ENCODE results near the gene DGKB. TPM values are rescaled to one million over a fixed set of nuclear protein-coding genes. Genes with fewer than 3 reads are reported as not detected.
"Not testable (repeated sequence)": the region's sequence is repeated elsewhere in the genome, so short reads cannot be mapped to it uniquely, and the experiment has no call there.

Gene DGKB
- total RNA-seq, 1 experiment from 2014 or later: 0.05 TPM

DNA sequence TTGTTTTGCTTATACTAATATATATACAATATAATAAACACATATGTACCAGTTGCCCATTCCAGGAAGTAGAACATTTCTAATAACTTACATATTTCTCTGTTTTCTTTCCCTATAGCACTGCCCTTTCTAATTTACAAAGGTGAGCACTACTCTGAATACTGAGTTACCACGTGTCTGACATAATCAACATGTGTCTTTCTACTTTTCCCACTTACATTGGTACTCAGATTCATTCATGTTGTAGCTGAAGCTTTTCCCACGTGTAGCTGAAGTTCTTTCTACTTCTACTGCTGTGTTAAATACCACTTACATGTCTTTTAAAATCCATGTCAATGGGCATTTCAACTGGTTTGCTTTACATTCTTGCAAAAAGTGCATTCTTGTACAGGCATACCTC is 317.3 kb downstream of the DGKB start:
- no peak for DNase-seq (ENCODE audit: low read depth)

DNA sequence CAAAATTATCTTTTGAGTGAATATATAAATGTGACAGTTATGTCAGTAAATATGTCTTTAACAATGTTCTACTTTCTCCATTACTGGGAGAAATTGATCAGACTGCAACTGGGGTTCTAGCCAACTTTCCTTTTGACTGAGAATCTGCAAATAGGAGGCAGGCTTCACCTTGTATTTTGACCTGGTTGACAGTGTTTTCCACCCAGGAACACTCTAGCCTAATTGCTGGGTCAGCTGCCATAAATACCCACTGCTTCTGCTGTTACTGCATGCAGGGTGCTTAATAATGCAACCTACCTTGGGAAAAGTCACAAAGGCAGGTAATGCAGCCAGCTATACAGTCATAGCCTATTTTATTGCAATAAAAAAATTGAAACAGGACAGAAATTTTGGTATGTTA is 319.0 kb downstream of the DGKB start:
- no peak for DNase-seq (ENCODE audit: low read depth)

DNA sequence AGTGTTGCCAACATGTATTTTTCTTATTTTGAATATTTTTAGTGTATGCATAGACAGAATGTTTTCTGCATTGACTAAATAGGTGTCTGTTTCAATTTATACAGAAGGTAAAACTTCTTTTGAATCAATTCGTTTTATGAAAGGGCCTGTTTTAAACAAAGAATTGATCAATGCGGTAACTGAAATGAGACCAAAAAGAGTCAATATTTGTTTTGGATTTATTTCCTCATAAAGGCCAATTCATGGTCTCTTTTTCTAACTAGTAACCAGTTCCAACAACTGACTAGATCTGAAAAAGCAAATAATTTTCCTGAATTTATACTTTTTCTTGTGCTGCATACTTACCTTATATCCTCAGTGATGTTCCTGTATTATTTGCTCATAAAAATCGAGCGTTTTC is 320.5 kb downstream of the DGKB start:
- DNase-seq (ENCODE audit: low read depth): no peak

DNA sequence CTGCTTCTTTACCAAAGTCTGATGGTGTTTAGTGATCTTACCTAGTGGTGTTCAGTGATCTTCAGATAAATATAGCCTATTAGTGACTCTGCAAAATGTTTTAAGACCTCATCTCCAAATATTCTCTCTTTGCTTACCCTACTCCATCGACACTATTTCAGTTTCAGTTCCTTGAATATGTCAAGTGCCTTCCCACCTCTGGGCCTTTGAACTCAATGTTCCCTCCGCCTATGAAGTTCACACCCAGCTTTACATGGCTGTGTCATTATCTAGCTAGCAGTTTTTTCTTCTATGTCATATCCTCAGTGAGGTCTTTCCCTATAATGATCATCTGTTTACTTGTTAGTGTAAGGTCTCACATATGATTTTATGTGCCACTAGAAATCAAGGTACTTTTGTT is 322.6 kb downstream of the DGKB start:
- no peak for DNase-seq (ENCODE audit: low read depth)

GRCh38 chr7:14576578-14576977 is 326.0 kb downstream of the DGKB start:
- no peak for DNase-seq (ENCODE audit: low read depth)

GRCh38 chr7:14570750-14571607 is 331.6 kb downstream of the DGKB start:
- no peak for DNase-seq (ENCODE audit: low read depth)

- no peak for DNase-seq (ENCODE audit: low read depth)
Observed at GRCh38 chr7:14552060-14552459, 350.5 kb downstream of the DGKB start.

DNA sequence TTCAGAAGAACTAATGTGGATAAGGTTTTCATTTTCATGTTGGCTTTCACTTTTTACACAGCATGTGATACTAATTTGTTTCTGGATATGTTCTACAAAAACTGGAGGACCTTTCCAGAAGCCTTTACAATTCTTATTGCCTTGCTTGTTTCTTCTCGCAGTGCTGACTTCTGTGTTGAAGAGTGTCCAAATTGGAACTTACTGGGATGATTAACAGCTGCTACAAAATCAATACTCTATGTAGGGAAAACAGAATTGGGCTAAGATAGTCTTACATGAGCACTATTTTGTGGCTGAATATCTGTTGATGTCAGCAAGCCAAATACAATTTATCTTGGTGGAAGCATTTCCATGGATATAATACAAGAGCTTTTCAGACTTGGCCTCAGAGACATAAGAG is 351.2 kb downstream of the DGKB start:
- no peak for DNase-seq (ENCODE audit: low read depth)

DNA sequence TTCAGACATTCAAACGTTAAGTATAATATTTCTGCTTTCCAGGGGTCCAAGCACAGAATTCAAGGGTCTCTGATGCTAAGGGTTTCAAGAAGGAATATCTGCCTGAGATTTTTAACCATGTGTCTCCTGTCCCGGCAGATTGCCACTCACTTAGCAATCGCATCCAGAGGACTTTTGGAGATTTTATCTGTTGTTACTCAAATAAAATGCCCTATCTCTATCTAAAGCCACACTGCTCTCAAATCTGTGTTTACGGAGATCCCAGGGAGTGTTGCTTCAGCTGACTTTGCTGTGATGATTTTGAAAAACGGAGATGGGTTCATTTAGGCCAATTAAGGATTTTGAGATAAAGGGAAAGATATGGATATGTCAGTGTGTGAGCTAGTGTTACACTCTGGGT is 359.9 kb downstream of the DGKB start:
- DNase-seq (ENCODE audit: low read depth): no peak

- peak; percentile 52 for DNase-seq (ENCODE audit: low read depth)
Observed at GRCh38 chr7:14521183-14521582, 381.4 kb downstream of the DGKB start.

- no peak for DNase-seq (ENCODE audit: low read depth)
Observed at GRCh38 chr7:14510268-14510667, 392.3 kb downstream of the DGKB start.

GRCh38 chr7:14507617-14508016 is 394.9 kb downstream of the DGKB start:
- peak; percentile 86 for DNase-seq (ENCODE audit: low read depth)

GRCh38 chr7:14505906-14506305 is 396.6 kb downstream of the DGKB start:
- DNase-seq (ENCODE audit: low read depth): no peak

DNA sequence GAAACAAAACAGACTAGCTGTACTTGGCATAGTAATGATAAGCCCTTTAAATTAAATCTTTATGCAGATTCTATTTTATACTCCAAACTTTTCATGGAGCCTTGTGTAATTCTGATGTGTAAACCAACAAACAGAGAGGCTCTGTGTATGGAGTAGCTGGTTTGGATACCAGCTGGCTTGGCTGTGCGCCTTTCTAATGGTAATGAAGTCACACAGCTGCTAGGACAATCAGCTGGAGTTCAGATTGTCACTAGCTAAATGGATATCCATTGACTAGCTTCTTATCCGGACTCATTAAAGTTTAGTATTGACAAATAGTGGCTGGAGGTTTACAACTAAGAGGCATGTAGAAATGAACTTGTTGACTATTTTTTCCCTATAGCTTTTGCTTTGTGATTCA is 398.4 kb downstream of the DGKB start:
- no peak for DNase-seq (ENCODE audit: low read depth)

GRCh38 chr7:14503623-14504022 is 398.9 kb downstream of the DGKB start:
- no peak for DNase-seq (ENCODE audit: low read depth)

GRCh38 chr7:14501436-14501835 is 401.1 kb downstream of the DGKB start:
- no peak for DNase-seq (ENCODE audit: low read depth)

DNA sequence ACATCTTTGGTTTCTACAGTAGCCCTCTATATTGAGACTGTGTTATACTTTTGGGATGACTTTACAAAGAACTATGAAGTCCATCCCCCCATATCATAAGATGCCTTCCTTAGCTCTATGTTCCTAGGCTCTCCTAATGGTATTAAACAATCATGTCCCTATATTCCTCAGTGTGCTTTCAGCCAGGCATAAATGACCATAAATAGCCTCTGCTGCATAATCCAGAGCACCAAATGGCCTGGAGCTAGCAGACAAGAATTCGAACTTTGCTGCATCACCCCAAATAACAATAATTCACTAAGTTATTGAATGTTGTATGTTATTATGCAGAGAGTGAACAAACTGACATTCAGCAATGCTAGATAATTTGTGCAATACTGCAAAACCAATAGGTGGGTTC is 405.2 kb downstream of the DGKB start:
- no peak for DNase-seq (ENCODE audit: low read depth)

- DNase-seq (ENCODE audit: low read depth): no peak
Observed at GRCh38 chr7:14495633-14496032, 406.9 kb downstream of the DGKB start.

DNA sequence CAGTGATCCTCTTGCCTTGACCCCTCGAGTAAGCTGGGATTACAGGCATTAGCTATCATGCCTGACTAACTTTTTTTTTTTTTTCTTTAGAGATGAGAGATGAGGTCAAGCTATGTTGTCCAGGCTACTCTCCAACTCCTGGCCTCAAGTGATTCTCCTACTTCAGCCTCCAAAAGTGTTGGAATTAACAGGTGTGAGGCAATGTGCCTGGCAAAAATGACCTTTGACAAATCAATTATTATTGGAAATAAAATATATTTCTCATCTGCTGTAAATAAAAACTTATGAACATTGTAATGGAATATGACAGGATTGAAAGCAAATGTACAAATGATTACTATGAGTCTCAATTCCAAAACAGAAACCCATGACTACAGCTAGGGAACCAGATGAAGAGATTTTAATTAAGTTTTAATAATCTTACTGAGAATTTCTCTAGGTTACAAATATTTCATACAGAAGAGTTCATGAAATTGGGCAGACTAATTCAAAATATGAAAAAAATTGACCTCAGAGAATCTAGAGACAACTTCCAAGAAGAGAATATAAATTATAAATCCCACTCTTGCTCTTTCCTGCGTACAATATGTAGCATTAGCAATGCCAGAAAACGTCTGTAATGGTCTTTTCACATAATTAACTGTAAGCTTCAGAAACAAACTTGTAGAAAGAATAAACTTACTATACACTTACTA is 414.7 kb downstream of the DGKB start:
- no peak for DNase-seq (ENCODE audit: low read depth)

- peak; percentile 4 for DNase-seq (ENCODE audit: low read depth)
Observed at GRCh38 chr7:14483663-14484062, 418.9 kb downstream of the DGKB start.

GRCh38 chr7:14480281-14480680 is 422.3 kb downstream of the DGKB start:
- DNase-seq (ENCODE audit: low read depth): no peak

- no peak for DNase-seq (ENCODE audit: low read depth)
Observed at GRCh38 chr7:14478834-14479510, 423.6 kb downstream of the DGKB start.

GRCh38 chr7:14461716-14462115 is 440.8 kb downstream of the DGKB start:
- DNase-seq (ENCODE audit: low read depth): not testable (repeated sequence)

All from M059J (cell line).